ENCODE results near the gene DIS3L.
"Not testable (repeated sequence)": the region's sequence is repeated elsewhere in the genome, so short reads cannot be mapped to it uniquely, and the experiment has no call there.

DIS3L gene

DNA sequence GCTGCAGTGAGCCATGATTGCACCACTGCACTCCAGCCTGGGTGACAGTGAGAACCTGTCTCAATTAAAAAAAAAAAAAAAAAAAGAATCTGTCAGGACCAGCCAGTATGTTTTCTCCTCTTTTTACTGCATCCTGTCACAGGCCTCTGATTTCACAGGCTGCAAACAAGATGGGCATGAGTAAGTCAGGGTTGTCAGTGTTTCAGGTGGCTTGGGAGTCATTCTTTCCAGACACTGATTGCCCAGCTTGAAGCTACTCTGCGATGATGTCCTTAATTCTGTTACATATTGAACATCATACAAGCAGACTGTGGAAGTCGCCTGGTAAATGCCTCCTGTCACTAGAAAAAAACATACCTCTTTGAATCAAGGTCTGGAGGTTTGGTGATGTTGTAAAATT, 18.8 kb downstream of the DIS3L start:
- no peak for DNase-seq

DNA sequence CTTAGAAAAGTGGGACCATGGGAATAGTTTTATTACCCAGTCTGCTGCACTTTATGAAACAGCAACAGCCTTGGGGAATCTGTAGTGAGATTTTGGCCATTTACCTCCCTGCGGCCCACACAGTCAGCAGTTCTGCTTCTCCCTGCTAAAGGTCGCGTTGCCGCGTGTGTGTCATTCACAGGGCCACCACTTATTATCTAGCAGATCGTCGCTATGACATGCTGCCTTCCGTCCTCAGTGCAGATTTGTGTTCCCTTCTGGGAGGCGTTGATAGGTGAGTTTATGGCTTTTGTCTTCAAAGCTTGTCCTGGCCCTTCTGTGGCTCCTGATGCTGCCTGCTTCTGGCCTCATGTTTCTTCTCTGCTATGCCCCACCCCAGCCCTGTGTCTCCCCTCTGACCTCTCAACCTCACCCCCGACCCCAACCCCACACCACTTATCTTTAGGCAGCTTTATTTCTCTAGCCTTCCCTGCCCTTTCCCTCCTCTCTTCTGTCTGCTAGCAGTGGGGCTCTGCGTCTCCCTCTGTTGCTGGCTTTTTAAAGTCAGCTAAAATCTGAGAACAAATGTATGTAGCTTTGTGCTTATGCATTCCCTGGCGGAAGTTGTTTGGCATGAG, 30.1 kb downstream of the DIS3L start:
- DNase-seq, result no peak

DNA sequence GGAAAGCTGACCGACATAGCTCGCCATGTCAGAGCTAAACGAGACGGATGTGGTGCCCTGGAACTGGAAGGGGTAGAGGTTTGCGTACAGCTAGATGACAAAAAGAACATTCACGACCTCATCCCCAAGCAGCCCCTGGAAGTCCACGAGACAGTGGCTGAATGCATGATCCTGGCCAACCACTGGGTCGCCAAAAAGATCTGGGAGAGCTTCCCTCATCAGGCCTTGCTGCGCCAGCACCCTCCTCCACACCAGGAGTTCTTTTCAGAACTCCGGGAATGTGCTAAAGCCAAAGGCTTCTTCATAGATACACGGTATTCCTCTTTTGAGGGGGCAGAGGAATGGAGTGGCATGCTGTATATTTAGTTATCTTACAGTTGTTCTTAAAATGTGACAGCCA, 32.7 kb downstream of the DIS3L start:
- DNase-seq, result no peak

GRCh38 chr15:66327736-66328135, 34.4 kb downstream of the DIS3L start:
- no peak for DNase-seq

DNA sequence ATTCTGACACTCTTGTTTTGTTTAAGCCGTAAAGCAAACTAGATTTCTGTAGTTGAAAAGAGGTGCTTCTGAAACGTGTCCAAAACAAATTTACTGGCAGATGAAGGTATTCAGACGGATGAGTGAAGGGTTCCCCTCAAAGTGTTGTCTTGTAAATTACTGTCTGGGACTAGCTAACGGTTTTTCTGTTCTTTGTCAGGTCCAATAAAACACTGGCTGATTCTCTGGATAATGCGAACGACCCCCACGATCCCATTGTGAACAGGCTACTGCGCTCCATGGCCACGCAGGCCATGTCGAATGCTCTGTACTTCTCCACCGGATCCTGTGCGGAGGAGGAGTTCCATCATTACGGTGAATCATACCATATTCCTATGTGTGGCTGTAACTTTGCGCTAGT, 35.4 kb downstream of the DIS3L start:
- no peak for DNase-seq

GRCh38 chr15:66348530-66348929, 55.2 kb downstream of the DIS3L start:
- DNase-seq, result not testable (repeated sequence)

DNA sequence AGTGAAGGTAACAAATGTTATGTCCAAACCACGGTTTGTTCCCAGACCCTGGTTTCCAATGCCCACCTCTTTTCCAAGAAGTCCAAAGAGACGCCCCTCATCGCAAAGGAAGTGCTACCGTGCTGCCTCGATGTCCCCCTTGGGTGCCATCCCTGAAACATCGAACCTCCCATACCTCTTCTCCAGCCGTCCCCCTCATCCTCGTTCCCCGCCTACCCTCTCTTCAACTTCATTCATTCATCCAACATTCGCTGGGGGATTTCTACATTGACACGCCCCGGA, 62.6 kb downstream of the DIS3L start:
- DNase-seq, result peak in 1 of 14 donors; percentile 28

DNA sequence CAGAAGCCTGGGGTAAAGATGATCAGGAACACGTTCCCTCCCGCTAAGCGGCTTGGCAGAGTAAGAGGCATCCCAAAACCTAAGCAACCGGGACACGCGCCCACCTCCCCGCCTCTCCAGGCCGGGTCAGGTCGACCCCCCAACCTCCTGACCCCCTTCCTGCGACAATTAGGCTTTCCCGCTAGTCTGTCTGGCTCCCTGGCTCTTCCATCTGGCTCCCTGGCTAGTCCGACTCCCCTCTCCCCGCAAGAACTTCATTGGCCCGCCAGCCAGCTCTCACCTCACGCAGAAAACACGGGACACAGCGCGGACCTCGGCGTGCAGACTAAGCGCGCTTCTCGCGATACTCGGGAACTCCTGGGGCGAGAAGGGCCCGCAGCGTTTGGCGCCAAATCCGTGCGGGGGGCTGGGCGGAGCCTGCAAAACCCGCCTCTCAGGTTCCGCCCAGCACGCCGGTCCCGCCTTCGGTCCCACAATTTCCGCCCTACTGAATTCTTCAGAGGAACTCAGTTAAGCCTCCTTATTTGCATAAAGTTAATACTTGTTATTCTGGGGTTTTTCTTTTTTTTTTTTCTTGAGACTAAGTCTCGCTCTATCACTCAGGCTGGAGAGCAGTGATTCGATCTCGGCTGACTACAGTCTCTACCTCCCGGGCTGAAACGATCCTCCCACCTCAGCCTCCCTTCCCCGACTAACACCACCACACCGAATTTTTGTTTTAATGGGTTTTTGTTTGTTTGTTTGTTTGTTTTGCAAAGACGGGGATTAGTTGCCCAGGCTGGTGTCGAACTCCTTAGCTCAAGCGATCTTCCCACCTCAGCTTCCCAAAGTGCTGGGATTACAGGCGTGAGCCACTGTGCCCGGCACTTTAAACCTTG, 63.2 kb downstream of the DIS3L start, which contains the start of gene TIPIN:
TSS of gene TIPIN (minus strand) at position 327 of the 878 bp plus-strand sequence. CDS start 3,738 bp downstream, outside the sequence.
- DNase-seq, result peak; percentile 38 to 86 (median 66)

GRCh38 chr15:66359740-66360139, 66.4 kb downstream of the DIS3L start:
- no peak for DNase-seq

- not testable (repeated sequence) for DNase-seq
These were observed 68.5 kb downstream of the DIS3L start for GRCh38 chr15:66361745-66362460.

DNA sequence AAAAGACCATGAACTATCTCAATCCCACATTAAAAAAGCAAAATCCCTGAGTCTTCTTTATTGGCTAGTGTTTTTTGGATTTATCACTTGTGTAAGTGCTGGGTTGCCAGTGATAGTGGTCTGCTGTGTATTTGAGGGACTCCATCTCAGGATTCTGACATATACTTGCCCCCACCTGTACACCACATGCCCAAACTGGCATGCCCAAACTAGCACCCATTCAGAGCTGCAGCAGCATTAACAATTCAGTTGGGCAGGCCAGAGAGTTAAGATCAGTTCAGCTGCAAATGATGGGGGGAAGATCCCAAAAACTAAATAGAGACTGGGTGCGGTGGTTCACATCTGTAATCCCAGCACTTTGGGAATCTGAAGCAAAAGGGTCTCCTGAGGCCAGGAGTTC, 69.4 kb downstream of the DIS3L start:
- no peak for DNase-seq

DNA sequence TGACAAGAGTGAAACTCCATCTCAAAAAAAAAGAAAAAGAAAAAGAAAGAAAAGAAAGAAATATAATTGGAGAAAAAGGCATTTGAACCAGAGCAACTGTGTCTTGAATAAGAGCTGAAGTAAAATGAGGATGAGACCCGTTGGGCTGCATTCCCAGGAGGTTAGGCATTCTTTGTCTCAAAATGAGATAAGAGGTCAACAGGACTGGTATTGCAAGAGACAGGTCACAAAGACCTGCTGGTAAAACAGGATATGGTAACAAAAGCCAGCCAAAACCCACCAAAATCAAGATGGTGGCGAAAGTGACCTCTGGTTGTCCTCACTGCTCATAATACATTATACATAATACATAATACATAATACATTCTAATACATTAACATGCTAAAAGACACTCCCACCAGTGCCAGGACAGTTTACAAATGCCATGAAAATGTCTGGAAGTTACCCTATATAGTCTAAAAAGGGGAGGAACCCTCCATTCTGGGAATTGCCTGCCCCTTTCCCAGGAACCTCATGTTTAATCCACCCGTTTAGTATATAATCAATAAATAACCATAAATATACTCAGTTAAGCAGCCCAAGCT, 71.7 kb downstream of the DIS3L start:
- DNase-seq, result no peak

DNA sequence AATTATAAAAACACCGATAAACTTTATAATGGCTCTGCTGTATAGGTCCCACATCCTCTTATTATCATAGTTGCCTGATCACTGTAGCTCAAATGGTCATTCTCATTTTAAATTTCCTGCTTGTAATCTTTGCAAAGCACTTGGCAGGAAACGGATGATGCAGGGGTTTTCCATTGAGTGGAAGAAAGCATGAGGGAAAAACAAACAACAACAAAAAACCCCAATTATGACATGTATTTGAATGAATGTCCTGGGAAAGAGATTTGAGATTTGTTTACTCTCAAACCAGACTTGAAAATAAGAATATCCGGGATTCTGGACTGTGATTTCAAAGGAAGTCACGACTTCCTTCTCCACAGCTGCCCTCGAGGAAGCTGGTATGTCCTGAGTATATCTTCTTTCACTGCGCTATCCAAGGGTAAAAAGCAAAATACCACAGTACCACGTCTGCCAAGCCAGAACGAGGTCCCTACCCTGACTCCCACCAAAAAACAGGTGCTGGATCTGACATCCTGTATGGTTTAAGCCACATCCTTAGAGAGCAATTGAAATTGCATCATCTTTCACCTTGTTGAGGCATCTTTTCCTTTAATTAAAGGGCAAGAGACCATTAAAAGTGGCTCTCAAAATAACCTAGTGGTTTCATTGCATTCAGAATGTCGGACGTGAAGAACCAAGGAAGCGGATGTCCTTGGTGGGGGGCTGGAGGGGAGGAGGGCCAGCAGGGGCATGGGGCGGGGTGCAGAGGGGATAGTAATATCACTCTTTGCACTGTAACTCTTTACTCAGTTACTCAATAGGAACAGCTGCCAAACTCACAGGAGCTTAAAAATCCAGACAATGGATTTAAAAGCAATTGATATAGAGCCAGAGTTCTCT, 76.6 kb downstream of the DIS3L start:
- DNase-seq, result no peak

- DNase-seq, result no peak
These were observed 80.8 kb downstream of the DIS3L start for GRCh38 chr15:66374179-66374578.

- no peak for DNase-seq
These were observed 85.6 kb downstream of the DIS3L start for GRCh38 chr15:66378814-66379430.

- not testable (repeated sequence) for DNase-seq
These were observed 88.0 kb downstream of the DIS3L start for GRCh38 chr15:66381376-66381775.

Measured in C1 segment of cervical spinal cord (tissue), 14 donors.